Epithelial cell of esophagus (primary cell): ENCODE results near the gene GPC6.

Source experiments
- DNase-seq: peaks from one replicate; pipeline ENCODE4 v3.0.0; 2010; ENCODE audit warnings: low read depth
- H3K4me3 ChIP-seq: 2 replicates; pipeline ENCODE4 v1.5.1; 2011; ENCODE audit warnings: mild to moderate bottlenecking, low read length, control low read depth
- CTCF ChIP-seq: IDR thresholded peaks from 2 replicates; pipeline ENCODE4 v1.5.1; 2011; ENCODE audit warnings: low read depth, mild to moderate bottlenecking, low read length, control low read depth, inconsistent platforms; ENCODE audit not compliant: insufficient read depth; ENCODE audit errors: missing control alignments

The GPC6 gene

GRCh38 chr13:93727211-93728141, 500.9 kb downstream of the GPC6 start:
- no peak for DNase-seq
- H3K4me3 ChIP-seq = no peak overlapping the region
- no peak for TF ChIP-seq CTCF

DNA sequence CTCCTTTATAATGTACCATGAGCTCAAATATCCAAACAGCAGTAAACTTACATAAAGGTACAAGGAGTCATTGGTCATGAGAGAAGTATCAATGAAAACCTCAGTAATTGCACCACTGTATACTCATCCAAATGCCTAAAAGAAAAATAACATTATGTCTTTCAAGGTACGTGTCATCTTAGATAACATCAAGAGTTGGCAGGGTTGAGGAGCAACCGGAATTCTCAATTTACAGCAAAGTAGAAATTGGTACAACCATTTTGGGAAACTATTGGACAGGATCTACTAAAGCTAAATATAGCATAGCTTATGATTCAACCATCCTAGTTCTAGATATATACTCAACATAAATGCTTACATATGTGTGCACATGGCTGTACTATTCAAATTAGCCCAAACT, 502.8 kb downstream of the GPC6 start:
- no peak for TF ChIP-seq CTCF
- DNase-seq = no peak
- H3K4me3 ChIP-seq = no peak overlapping the region

DNA sequence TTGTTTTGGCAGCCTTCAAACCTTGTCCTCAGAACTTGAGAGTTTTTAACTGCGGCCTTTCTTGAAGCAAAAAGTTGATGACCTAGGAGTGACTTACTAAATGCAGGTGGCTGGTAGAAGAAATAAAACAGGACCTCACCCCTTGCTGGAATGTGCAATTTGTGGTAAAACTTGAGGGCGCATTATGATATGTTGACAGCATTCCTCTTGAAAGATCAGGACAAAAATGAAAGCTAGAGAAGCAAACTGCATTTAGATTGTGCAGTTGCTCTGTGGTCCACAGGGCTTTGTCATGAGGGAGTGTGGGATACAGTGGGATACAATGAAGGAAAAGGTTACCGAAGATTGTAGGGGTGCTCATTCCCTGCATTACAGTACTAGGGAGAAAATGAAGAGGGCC, 504.2 kb downstream of the GPC6 start:
- H3K4me3 ChIP-seq = no peak overlapping the region
- no peak for TF ChIP-seq CTCF
- no peak for DNase-seq

DNA sequence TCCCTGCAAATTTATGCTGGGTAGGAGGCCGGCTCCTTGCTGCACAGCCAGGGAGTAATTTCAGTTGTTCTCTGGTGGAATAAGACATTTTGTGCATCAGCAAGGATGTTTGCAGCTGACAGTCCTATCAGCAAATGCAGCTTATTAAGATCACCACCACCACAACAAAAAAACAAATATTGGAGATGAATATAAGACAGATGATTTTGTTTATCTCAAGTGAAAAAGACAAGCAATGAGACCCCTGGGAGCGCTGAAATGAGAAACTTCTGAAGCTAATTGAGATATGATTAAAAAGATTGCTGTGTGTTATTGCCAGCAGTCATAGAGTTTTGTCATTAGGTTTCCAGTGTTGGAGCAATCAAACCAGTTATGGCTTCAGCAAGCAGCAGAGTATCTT, 505.6 kb downstream of the GPC6 start:
- H3K4me3 ChIP-seq = no peak overlapping the region
- no peak for DNase-seq
- no peak for TF ChIP-seq CTCF

DNA sequence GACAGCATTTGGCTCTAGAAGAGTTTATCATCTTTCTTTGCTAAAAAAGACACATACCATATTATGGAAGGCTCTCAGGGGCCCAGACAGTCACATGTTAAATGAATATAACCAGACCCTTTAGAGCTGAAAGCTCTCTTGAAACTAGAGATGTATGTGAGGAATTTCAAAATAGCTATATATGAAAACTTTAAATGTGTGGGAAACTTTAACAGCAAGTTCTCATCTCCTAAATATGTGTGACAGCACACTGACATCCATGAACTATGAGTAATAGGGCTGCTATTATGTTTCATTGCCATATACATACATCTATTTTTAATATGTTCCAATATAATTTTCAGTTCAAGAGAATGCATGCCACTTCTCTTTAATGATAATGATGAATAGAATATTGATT, 509.5 kb downstream of the GPC6 start:
- H3K4me3 ChIP-seq = no peak overlapping the region
- peak; percentile 47 for DNase-seq
- no peak for TF ChIP-seq CTCF

DNA sequence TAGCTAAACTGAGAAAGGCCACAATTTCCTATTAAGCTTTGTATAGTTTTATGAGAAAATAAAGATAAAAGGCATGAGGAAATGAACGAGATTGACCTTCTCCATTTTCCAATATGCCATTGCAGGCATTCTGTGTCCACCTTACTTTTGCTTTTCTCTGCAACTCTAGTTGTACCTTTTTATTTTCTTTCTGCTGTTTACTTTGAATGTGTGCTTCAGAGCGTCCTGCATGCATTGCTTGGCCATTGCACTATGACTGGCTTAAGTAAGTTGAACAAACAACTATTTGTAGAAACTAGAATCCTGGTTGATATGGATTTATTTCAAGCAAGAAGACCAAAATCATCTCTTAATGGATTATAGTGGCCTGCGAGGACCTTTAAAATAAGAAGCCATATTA, 510.3 kb downstream of the GPC6 start:
- no peak for DNase-seq
- TF ChIP-seq CTCF = no peak
- H3K4me3 ChIP-seq = no peak overlapping the region

- TF ChIP-seq CTCF = no peak
- DNase-seq = no peak
- no peak overlapping the region for H3K4me3 ChIP-seq
Observed at GRCh38 chr13:93740334-93740733, 513.7 kb downstream of the GPC6 start.
